Prostate gland (tissue), 2 donors: Measurements from ENCODE around the gene STXBP6. TPM values are rescaled to one million over a fixed set of nuclear protein-coding genes. Genes with fewer than 3 reads are reported as not detected.

Experiments used
- DNase-seq: peaks from one replicate; pipeline ENCODE4 v3.0.0-alpha.2; 2019; ENCODE audit warnings: low spot score
- H3K27ac ChIP-seq, 2 donors: fragments of 200-600 bp; sonication (generic); 2 replicates each; pipeline ENCODE4 v1.5.1; 2017 to 2019
- H3K27me3 ChIP-seq: fragments of 200-600 bp; sonication (generic); replicated peaks from 2 replicates; pipeline ENCODE4 v1.5.1; 2019; ENCODE audit not compliant: insufficient read depth
- H3K36me3 ChIP-seq, 2 donors: fragments of 200-600 bp; sonication (generic); 1 replicate in 1 of 2; 2 replicates in 1 of 2; pipeline versions ENCODE4 v1.5.1 to v1.8.1; 2017 to 2019
- H3K4me1 ChIP-seq: fragments of 200-600 bp; sonication (generic); replicated peaks from 2 replicates; pipeline ENCODE4 v1.5.1; 2019
- H3K4me3 ChIP-seq, 2 donors: fragments of 200-600 bp; sonication (generic); 2 replicates each; pipeline ENCODE4 v1.5.1; 2017 to 2019
- H3K9me3 ChIP-seq: fragments of 200-600 bp; sonication (generic); 2 replicates; pipeline ENCODE4 v1.5.1; 2017
- CTCF ChIP-seq, 4 experiments: fragments of 200-600 bp in 2 of 4; fragments of 450-650 bp in 2 of 4; sonication (generic) in 2 of 4; IDR thresholded peaks; 1 replicate in 3 of 4; 2 replicates in 1 of 4; pipeline ENCODE4 v1.5.1; 2016 to 2019; ENCODE audit warnings: antibody characterized with exemption in 4 of 4, mild to moderate bottlenecking in 2 of 4, moderate library complexity in 2 of 4
- POLR2A ChIP-seq: fragments of 450-650 bp; IDR thresholded peaks from one replicate; pipeline ENCODE4 v1.6.1; 2016; ENCODE audit warnings: antibody characterized with exemption, mild to moderate bottlenecking
- POLR2AphosphoS5 ChIP-seq: sonication (generic); formaldehyde crosslinking; IDR thresholded peaks from one replicate; pipeline ENCODE4 v1.6.1; 2017; ENCODE audit warnings: antibody characterized with exemption
- WGBS: methylation state at CpG from one replicate; pipeline ENCODE4 v1.1.5; 2018; 5-methylcytosine and 5-hydroxymethylcytosine counted together
- intact Hi-C: fragments of 100-400 bp; cut with DNase I; formaldehyde crosslinking; loops from one replicate; pipeline ENCODE4 v1.14.2; 2022
- total RNA-seq, 2 donors: library from RNA; depleted of rRNA; stranded (reverse); fragments of >200 nt; gene quantifications; one replicate each; pipeline ENCODE4 v1.1.0, GENCODE V29; 2016

STXBP6 gene
- total RNA-seq, 2 donors from 2014 or later: 12.4 to 32.3 TPM

- DNase-seq: no peak
- Histone ChIP-seq H3K27me3 (no peaks in the 10 kb centered on the region), H3K9me3 (no peaks in the 10 kb centered on the region), H3K4me1 (no peaks in the 10 kb centered on the region), H3K36me3 (no peaks in the 10 kb centered on the region), H3K27ac (no peak overlapping the region), H3K4me3 (no peak overlapping the region)
- TF ChIP-seq POLR2A (no peak), CTCF (IDR thresholded peaks at IDR 0.05) (no peak), POLR2AphosphoS5 (no peak)
- WGBS: 86% methylated on average over 2 of the region's 2 CpGs
- intact Hi-C loops: no loop called here
These were observed 70.2 kb downstream of the STXBP6 start for GRCh38 chr14:24979725-24980239.

- 88% methylated on average over 2 of the region's 2 CpGs for WGBS
- Histone ChIP-seq H3K27me3 (no peaks in the 10 kb centered on the region), H3K27ac (no peak overlapping the region), H3K36me3 (no peaks in the 10 kb centered on the region), H3K4me1 (no peaks in the 10 kb centered on the region), H3K9me3 (no peaks in the 10 kb centered on the region), H3K4me3 (no peak overlapping the region)
- intact Hi-C loops: no loop called here
- no peak for TF ChIP-seq POLR2A
- TF ChIP-seq POLR2AphosphoS5: no peak
- DNase-seq: no peak
These were observed 70.9 kb downstream of the STXBP6 start for GRCh38 chr14:24978862-24979724.

GRCh38 chr14:24976602-24977001, 73.3 kb downstream of the STXBP6 start:
- no peak for TF ChIP-seq CTCF (IDR thresholded peaks at IDR 0.05)
- TF ChIP-seq POLR2A: no peak
- TF ChIP-seq POLR2AphosphoS5: no peak
- no peak overlapping the region for H3K27ac ChIP-seq
- DNase-seq: no peak
- 97% methylated on average over 3 of the region's 3 CpGs for WGBS
- no peaks in the 10 kb centered on the region for H3K27me3 ChIP-seq
- intact Hi-C loops: no loop called here
- no peak overlapping the region for H3K4me3 ChIP-seq
- H3K4me1 ChIP-seq: no peaks in the 10 kb centered on the region
- H3K9me3 ChIP-seq: no peaks in the 10 kb centered on the region
- H3K36me3 ChIP-seq: no peaks in the 10 kb centered on the region

- intact Hi-C loops: no loop called here
- 85% methylated on average over 2 of the region's 2 CpGs for WGBS
These were observed 74.6 kb downstream of the STXBP6 start for GRCh38 chr14:24975393-24975792.

More at GRCh38 chr14:24975393-24975792, 74.6 kb downstream of the STXBP6 start:
- H3K27ac ChIP-seq: no peak overlapping the region
- H3K27me3 ChIP-seq: no peaks in the 10 kb centered on the region
- no peak overlapping the region for H3K4me3 ChIP-seq
- no peaks in the 10 kb centered on the region for H3K9me3 ChIP-seq
- no peaks in the 10 kb centered on the region for H3K4me1 ChIP-seq
- DNase-seq: no peak
- TF ChIP-seq POLR2A: no peak
- TF ChIP-seq CTCF (IDR thresholded peaks at IDR 0.05): no peak
- TF ChIP-seq POLR2AphosphoS5: no peak
- H3K36me3 ChIP-seq: no peaks in the 10 kb centered on the region
